Erythroblast (primary cell): ENCODE measurements around the gene RETREG2.

Experiments used
- GATA1 ChIP-seq: IDR thresholded peaks from 2 replicates; pipeline ENCODE4 v1.6.1; 2011; ENCODE audit warnings: low read depth, mild to moderate bottlenecking, control low read depth, low read length, moderate library complexity
- POLR2A ChIP-seq: IDR thresholded peaks from 2 replicates; pipeline ENCODE4 v1.6.1; 2011; ENCODE audit warnings: mild to moderate bottlenecking, low read length

DNA sequence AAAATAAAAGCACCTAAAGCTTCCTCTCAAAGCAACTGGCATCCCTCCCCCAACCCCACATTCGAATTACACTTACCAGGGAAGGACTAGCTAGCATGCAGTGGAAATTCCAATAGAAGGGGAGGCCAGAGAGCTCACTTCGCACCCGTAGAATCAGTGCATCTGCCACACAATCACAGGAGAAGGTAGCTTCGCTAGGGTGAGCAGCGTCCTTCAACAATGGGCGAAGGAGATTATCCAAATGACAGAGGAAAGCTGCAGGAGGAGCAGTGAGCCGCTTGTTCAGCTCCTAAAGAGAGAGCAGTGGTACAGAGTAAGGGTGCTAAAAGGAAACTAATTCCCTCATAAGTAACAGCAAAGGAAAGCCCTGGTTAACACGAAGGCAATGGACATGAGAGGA is 20.7 kb upstream of the RETREG2 start:
- TF ChIP-seq POLR2A (no peak), GATA1 (no peak)
